A549 (cell line): Measurements from ENCODE around the gene HYAL4.

Experiments
- CBX8 ChIP-seq: fragments of 200-600 bp; sonication (generic); IDR thresholded peaks from 2 replicates; pipeline ENCODE4 v1.6.1; 2016
- CEBPB ChIP-seq, 2 experiments: fragments of >200 bp in 1 of 2; sonication (Bioruptor Twin) in 1 of 2; formaldehyde crosslinking in 1 of 2; IDR thresholded peaks; 2 replicates each; pipeline ENCODE4 v1.6.1; 2012 to 2016
- CHD2 ChIP-seq: fragments of 150-350 bp; IDR thresholded peaks from 2 replicates; pipeline ENCODE4 v1.6.1; 2014; ENCODE audit warnings: low read length; ENCODE audit not compliant: partially characterized antibody
- EP300 ChIP-seq, 2 experiments: fragments of >200 bp; sonication (Bioruptor Twin); formaldehyde crosslinking; IDR thresholded peaks; 2 replicates in 1 of 2; 3 replicates in 1 of 2; pipeline ENCODE4 v1.6.1; 2016 to 2017
- MAFK ChIP-seq: fragments of 450-650 bp; IDR thresholded peaks from 2 replicates; pipeline ENCODE4 v1.6.1; 2014; ENCODE audit not compliant: partially characterized antibody
- MYC ChIP-seq: IDR thresholded peaks from 2 replicates; pipeline ENCODE4 v1.6.1; 2012; ENCODE audit warnings: mild to moderate bottlenecking, inconsistent platforms, low read length, improper control_type of control experiment, borderline replicate concordance
- PHF8 ChIP-seq: fragments of 200-600 bp; sonication (generic); IDR thresholded peaks from 2 replicates; pipeline ENCODE4 v1.6.1; 2016; ENCODE audit warnings: low read depth, mild to moderate bottlenecking, antibody characterized with exemption, moderate library complexity, borderline replicate concordance
- POLR2A ChIP-seq: IDR thresholded peaks from 2 replicates; pipeline ENCODE4 v1.6.1; 2012; ENCODE audit warnings: mild to moderate bottlenecking, low read length
- RCOR1 ChIP-seq: fragments of 150-350 bp; IDR thresholded peaks from 2 replicates; pipeline ENCODE4 v1.6.1; 2014; ENCODE audit warnings: antibody characterized with exemption, low read length, low read depth
- TP53 ChIP-seq: fragments of 250-450 bp; sonication (Bioruptor Pico); IDR thresholded peaks from 2 replicates; pipeline ENCODE4 v1.5.0; 2021; ENCODE audit warnings: mild to moderate bottlenecking, moderate library complexity
- ZSCAN20 ChIP-seq: fragments of 250-450 bp; sonication (Bioruptor Pico); IDR thresholded peaks from 2 replicates; pipeline ENCODE4 v1.8.0; 2022; ENCODE audit warnings: mild to moderate bottlenecking, moderate library complexity
- TF ChIP-seq, protein P1 (sequence below): fragments of >200 bp; sonication (Bioruptor Twin); formaldehyde crosslinking; IDR thresholded peaks from 3 replicates; pipeline ENCODE4 v1.5.1; 2016
- TF ChIP-seq, protein P2 (sequence below): fragments of 450-650 bp; IDR thresholded peaks from 2 replicates; pipeline ENCODE4 v1.6.1; 2014; ENCODE audit warnings: antibody characterized with exemption
- TF ChIP-seq, protein P3 (sequence below): fragments of 200-600 bp; sonication (generic); IDR thresholded peaks from 2 replicates; pipeline ENCODE4 v1.6.1; 2016; ENCODE audit warnings: antibody characterized with exemption, mild to moderate bottlenecking, moderate library complexity

DNA sequence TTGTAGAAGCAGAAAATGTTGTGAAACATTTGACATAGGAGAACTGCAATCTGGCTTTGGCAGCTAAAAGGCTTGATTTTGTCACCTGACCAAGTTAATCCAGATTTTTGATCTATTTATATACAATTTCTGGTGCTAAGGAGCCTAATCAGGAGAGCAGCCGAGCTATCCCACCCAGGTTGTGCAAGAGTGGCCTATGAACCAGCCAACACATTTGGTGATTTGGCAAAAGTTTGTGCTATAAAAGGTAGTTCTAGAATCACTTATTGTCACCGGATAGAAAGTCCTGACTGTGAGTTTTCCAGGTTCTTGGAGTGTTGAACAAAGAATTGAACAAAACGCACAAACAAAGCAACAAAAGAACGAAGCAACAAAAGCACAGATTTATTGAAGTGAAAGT is 78.6 kb downstream of the HYAL4 start:
- no peak for TF ChIP-seq TP53 (CRISPR knock-in tag)
- no peak for TF ChIP-seq CBX8
- TF ChIP-seq ZSCAN20 (CRISPR knock-in tag) = no peak
- TF ChIP-seq, protein P1, sequence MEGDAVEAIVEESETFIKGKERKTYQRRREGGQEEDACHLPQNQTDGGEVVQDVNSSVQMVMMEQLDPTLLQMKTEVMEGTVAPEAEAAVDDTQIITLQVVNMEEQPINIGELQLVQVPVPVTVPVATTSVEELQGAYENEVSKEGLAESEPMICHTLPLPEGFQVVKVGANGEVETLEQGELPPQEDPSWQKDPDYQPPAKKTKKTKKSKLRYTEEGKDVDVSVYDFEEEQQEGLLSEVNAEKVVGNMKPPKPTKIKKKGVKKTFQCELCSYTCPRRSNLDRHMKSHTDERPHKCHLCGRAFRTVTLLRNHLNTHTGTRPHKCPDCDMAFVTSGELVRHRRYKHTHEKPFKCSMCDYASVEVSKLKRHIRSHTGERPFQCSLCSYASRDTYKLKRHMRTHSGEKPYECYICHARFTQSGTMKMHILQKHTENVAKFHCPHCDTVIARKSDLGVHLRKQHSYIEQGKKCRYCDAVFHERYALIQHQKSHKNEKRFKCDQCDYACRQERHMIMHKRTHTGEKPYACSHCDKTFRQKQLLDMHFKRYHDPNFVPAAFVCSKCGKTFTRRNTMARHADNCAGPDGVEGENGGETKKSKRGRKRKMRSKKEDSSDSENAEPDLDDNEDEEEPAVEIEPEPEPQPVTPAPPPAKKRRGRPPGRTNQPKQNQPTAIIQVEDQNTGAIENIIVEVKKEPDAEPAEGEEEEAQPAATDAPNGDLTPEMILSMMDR = no peak
- TF ChIP-seq, protein P2, sequence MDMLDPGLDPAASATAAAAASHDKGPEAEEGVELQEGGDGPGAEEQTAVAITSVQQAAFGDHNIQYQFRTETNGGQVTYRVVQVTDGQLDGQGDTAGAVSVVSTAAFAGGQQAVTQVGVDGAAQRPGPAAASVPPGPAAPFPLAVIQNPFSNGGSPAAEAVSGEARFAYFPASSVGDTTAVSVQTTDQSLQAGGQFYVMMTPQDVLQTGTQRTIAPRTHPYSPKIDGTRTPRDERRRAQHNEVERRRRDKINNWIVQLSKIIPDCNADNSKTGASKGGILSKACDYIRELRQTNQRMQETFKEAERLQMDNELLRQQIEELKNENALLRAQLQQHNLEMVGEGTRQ = no peak
- no peak for TF ChIP-seq POLR2A
- no peak for TF ChIP-seq EP300 (IDR thresholded peaks at IDR 0.05)
- TF ChIP-seq, protein P3, sequence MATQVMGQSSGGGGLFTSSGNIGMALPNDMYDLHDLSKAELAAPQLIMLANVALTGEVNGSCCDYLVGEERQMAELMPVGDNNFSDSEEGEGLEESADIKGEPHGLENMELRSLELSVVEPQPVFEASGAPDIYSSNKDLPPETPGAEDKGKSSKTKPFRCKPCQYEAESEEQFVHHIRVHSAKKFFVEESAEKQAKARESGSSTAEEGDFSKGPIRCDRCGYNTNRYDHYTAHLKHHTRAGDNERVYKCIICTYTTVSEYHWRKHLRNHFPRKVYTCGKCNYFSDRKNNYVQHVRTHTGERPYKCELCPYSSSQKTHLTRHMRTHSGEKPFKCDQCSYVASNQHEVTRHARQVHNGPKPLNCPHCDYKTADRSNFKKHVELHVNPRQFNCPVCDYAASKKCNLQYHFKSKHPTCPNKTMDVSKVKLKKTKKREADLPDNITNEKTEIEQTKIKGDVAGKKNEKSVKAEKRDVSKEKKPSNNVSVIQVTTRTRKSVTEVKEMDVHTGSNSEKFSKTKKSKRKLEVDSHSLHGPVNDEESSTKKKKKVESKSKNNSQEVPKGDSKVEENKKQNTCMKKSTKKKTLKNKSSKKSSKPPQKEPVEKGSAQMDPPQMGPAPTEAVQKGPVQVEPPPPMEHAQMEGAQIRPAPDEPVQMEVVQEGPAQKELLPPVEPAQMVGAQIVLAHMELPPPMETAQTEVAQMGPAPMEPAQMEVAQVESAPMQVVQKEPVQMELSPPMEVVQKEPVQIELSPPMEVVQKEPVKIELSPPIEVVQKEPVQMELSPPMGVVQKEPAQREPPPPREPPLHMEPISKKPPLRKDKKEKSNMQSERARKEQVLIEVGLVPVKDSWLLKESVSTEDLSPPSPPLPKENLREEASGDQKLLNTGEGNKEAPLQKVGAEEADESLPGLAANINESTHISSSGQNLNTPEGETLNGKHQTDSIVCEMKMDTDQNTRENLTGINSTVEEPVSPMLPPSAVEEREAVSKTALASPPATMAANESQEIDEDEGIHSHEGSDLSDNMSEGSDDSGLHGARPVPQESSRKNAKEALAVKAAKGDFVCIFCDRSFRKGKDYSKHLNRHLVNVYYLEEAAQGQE = no peak
- TF ChIP-seq MYC = no peak
- no peak for TF ChIP-seq RCOR1
- TF ChIP-seq CEBPB (IDR thresholded peaks at IDR 0.05) = no peak
- TF ChIP-seq PHF8 = no peak
- no peak for TF ChIP-seq MAFK
- no peak for TF ChIP-seq CHD2
